GM23338 (cell line): ENCODE data around the gene DAPK2. TPM values are rescaled to one million over a fixed set of nuclear protein-coding genes. Genes with fewer than 3 reads are reported as not detected.

Source experiments
- microRNA counts: library from miRNA; unstranded; fragments of <30 nt; microRNA quantifications from one replicate; lab custom pipeline; 2017
- microRNA-seq: library from miRNA; unstranded; fragments of <30 nt; microRNA quantifications from one replicate; pipeline ENCODE4, GENCODE V29; 2017
- polyA plus RNA-seq: library from polyadenylated mRNA; unstranded; fragments of >200 nt; fragmentation: Nextera tagmentation; extraction: Ambion mirVana; gene quantifications from 2 replicates; pipeline ENCODE4 v1.2.1, GENCODE V29; 2016
- small RNA-seq: library from RNA; depleted of rRNA; stranded (forward); fragments of <200 nt; gene quantifications from one replicate; pipeline ENCODE3, GENCODE V24; 2014; ENCODE audit warnings: low replicate concordance
- total RNA-seq: library from RNA; depleted of rRNA; stranded (reverse); fragments of >200 nt; shearing (Covaris generic); gene quantifications from 2 replicates; pipeline ENCODE4 v1.2.3, GENCODE V29; 2014; rRNA removed

The DAPK2 gene
- total and polyA plus RNA-seq, 2 experiments from 2014 or later = 1.6 to 3.1 TPM

MicroRNAs within 50 kb of the gene (microRNA counts, 767-probe panel; counts per million panel counts)
- microRNA hsa-miR-422a (lab: Ali Mortazavi, UCI) = not detected

Small RNA genes within 50 kb of the gene (microRNA-seq; reads per million reads assigned to microRNA genes)
- not detected for gene MIR422A

Small RNA genes within 50 kb of the gene (small RNA-seq; reads per million reads assigned to genes)
- gene AC015914.2 (not detected), gene MIR422A (not detected)

Other genes with a start within 250 kb of the DAPK2 start
- 78.7 and 79.4 TPM in 2 replicates for gene HERC1, start 212.5 kb downstream of the DAPK2 start, total RNA-seq
- 20.3 and 25.9 TPM in 2 replicates for gene HERC1, start 212.5 kb downstream of the DAPK2 start, polyA plus RNA-seq
- 132 and 199 TPM in 2 replicates for gene CIAO2A, start 47.4 kb upstream of the DAPK2 start, total RNA-seq
- gene CIAO2A, start 47.4 kb upstream of the DAPK2 start, polyA plus RNA-seq = 318 and 366 TPM in 2 replicates
- 27.5 and 33.3 TPM in 2 replicates for gene SNX1, start 49.5 kb upstream of the DAPK2 start, total RNA-seq
- 29.1 and 33.8 TPM in 2 replicates for gene SNX1, start 49.5 kb upstream of the DAPK2 start, polyA plus RNA-seq
- 1.9 and 5.7 TPM in 2 replicates for gene SNX22, start 105.2 kb upstream of the DAPK2 start, total RNA-seq
- gene SNX22, start 105.2 kb upstream of the DAPK2 start, polyA plus RNA-seq = 3.7 TPM in 2 replicates
- gene PPIB, start 116.5 kb upstream of the DAPK2 start, total RNA-seq = 372 and 398 TPM in 2 replicates
- gene PPIB, start 116.5 kb upstream of the DAPK2 start, polyA plus RNA-seq = 870 and 887 TPM in 2 replicates